Neuronal stem cell (in vitro differentiated cells): ENCODE results near the gene RAVER1.

Experiments used
- DNase-seq: peaks from one replicate; pipeline ENCODE4 v3.0.0-alpha.2; 2013; ENCODE audit warnings: low spot score
- H2AFZ ChIP-seq: one replicate; pipeline ENCODE4 v1.6.1; 2013; ENCODE audit warnings: mild to moderate bottlenecking, low read length, inconsistent platforms
- H2AK5ac ChIP-seq: 2 replicates; pipeline ENCODE4 v1.6.1; 2013; ENCODE audit warnings: low read depth, mild to moderate bottlenecking, inconsistent platforms, low read length, moderate library complexity, mixed read lengths
- H2BK120ac ChIP-seq: 2 replicates; pipeline ENCODE4 v1.6.1; 2013; ENCODE audit warnings: low read depth, mild to moderate bottlenecking, inconsistent platforms, low read length, moderate library complexity, mixed read lengths
- H2BK12ac ChIP-seq: one replicate; pipeline ENCODE4 v1.6.1; 2013; ENCODE audit warnings: low read length, inconsistent platforms
- H2BK15ac ChIP-seq: 2 replicates; pipeline ENCODE4 v1.6.1; 2013; ENCODE audit warnings: mild to moderate bottlenecking, low read length, inconsistent platforms, mixed read lengths
- H2BK5ac ChIP-seq: one replicate; pipeline ENCODE4 v1.6.1; 2013; ENCODE audit warnings: inconsistent platforms, mild to moderate bottlenecking, low read length, moderate library complexity
- H3K14ac ChIP-seq: one replicate; pipeline ENCODE4 v1.6.1; 2013; ENCODE audit warnings: low read length, inconsistent platforms
- H3K18ac ChIP-seq: 2 replicates; pipeline ENCODE4 v1.6.1; 2013; ENCODE audit warnings: low read length, inconsistent platforms
- H3K23ac ChIP-seq: 2 replicates; pipeline ENCODE4 v1.6.1; 2013; ENCODE audit warnings: low read depth, mild to moderate bottlenecking, mixed read lengths, low read length, inconsistent platforms; ENCODE audit not compliant: poor library complexity
- H3K27ac ChIP-seq: replicated peaks from 3 replicates; pipeline ENCODE4 v1.5.1; 2013; ENCODE audit warnings: low read length, inconsistent platforms
- H3K27me3 ChIP-seq, 3 experiments: 2 replicates each; pipeline ENCODE4 v1.6.1; 2013; ENCODE audit warnings: low read length in 3 of 3, mild to moderate bottlenecking in 2 of 3, inconsistent platforms in 1 of 3, low read depth in 1 of 3, mixed read lengths in 1 of 3, moderate library complexity in 1 of 3; ENCODE audit not compliant: control insufficient read depth in 3 of 3, insufficient read depth in 3 of 3
- H3K36me3 ChIP-seq, 2 donors: replicated peaks in 1 of 2; 2 replicates each; pipeline ENCODE4 v1.6.1; 2013; ENCODE audit warnings: low read length in 2 of 2; ENCODE audit not compliant: control insufficient read depth in 2 of 2, insufficient read depth in 2 of 2
- H3K4ac ChIP-seq: 2 replicates; pipeline ENCODE4 v1.6.1; 2013; ENCODE audit warnings: inconsistent platforms, mild to moderate bottlenecking, low read length, moderate library complexity
- H3K4me1 ChIP-seq, 2 donors: 1 replicate in 1 of 2; 2 replicates in 1 of 2; pipeline ENCODE4 v1.6.1; 2013; ENCODE audit warnings: low read length in 2 of 2, low read depth in 1 of 2; ENCODE audit not compliant: control insufficient read depth in 2 of 2, insufficient read depth in 1 of 2
- H3K4me2 ChIP-seq: one replicate; pipeline ENCODE4 v1.6.1; 2013; ENCODE audit warnings: mild to moderate bottlenecking, low read length, inconsistent platforms; ENCODE audit not compliant: insufficient read depth, poor library complexity, severe bottlenecking
- H3K4me3 ChIP-seq, 2 donors: 2 replicates each; pipeline ENCODE4 v1.5.1; 2013; ENCODE audit warnings: low read length in 2 of 2, mild to moderate bottlenecking in 2 of 2, inconsistent platforms in 1 of 2, moderate library complexity in 1 of 2
- H3K79me1 ChIP-seq: one replicate; pipeline ENCODE4 v1.6.1; 2013; ENCODE audit warnings: low read depth, mild to moderate bottlenecking, inconsistent platforms, low read length, moderate library complexity
- H3K9ac ChIP-seq: one replicate; pipeline ENCODE4 v1.6.1; 2013; ENCODE audit warnings: mild to moderate bottlenecking, low read depth, low read length, inconsistent platforms; ENCODE audit not compliant: poor library complexity
- H3K9me3 ChIP-seq, 2 donors: replicated peaks in 1 of 2; 2 replicates each; pipeline versions ENCODE3 to v1.6.1; 2013; ENCODE audit warnings: low read length in 2 of 2, mild to moderate bottlenecking in 2 of 2, inconsistent platforms in 1 of 2, low read depth in 1 of 2, mixed read lengths in 1 of 2, moderate library complexity in 1 of 2; ENCODE audit not compliant: control insufficient read depth in 2 of 2, insufficient read depth in 1 of 2
- H4K8ac ChIP-seq: one replicate; pipeline ENCODE4 v1.6.1; 2013; ENCODE audit warnings: low read depth, mild to moderate bottlenecking, inconsistent platforms, low read length, moderate library complexity
- H4K91ac ChIP-seq: one replicate; pipeline ENCODE4 v1.6.1; 2013; ENCODE audit warnings: low read length, low read depth, mild to moderate bottlenecking, inconsistent platforms; ENCODE audit not compliant: poor library complexity
- WGBS, 2 donors: extraction: QIAGEN DNeasy Blood & Tissue Kit; methylation state at CpG; one replicate each; pipeline ENCODE4 v1.1.7; 2013; ENCODE audit warnings: missing lambda C conversion rate in 2 of 2, mixed read lengths in 1 of 2; ENCODE audit not compliant: insufficient read length in 2 of 2, insufficient replicate concordance in 1 of 2; ENCODE audit errors: extremely low coverage in 2 of 2; 5-methylcytosine and 5-hydroxymethylcytosine counted together

Gene RAVER1

DNA sequence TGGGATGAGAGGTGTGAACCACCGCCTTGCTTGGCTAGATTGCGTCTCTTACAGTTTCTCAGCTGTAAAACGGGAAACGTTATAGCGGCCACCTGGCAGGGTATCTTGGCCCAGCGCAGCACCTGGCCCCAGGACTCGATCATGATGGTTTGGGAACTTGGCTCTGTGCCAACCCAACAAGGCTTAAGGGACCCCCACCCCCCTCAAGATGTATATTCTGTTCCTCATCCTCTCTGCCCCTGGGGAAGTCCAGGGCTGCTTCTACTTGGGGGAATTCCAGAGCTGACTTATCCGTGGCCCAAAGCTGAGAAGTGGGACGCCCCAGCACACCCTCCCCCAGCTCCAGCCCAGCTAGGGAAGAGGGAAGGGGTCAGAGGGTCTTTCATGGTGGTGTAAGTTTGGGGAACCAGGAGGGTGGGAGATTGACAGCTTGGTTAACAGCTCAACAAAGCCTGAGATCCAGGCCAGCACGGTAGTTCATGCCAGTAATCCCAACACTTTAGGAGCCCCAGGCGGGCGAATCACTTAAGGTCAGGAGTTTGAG lies 61.7 kb downstream of the RAVER1 start:
- Histone ChIP-seq H3K23ac (peak overlapping the region; percentile 52), H2BK5ac (no peak overlapping the region), H2AK5ac (peak overlapping the region; percentile 52), H3K9me3 (no peaks in the 10 kb centered on the region), H3K4ac (no peak overlapping the region), H3K18ac (no peak overlapping the region), H2BK120ac (no peak overlapping the region), H3K9ac (no peak overlapping the region), H3K4me2 (no peak overlapping the region), H2BK12ac (peak overlapping the region; percentile 16), H4K8ac (no peak overlapping the region), H2AFZ (peak overlapping the region; percentile 93), H4K91ac (no peak overlapping the region), H3K4me3 (peak overlapping the region in 1 of 2 donors; percentile 50), H3K27me3 (peaks cover 0 to 31% (median 20%) of the 10 kb centered on the region in 3 experiments), H3K14ac (no peak overlapping the region), H3K79me1 (no peaks in the 10 kb centered on the region), H2BK15ac (peak overlapping the region; percentile 99), H3K4me1 (peaks cover 8 to 18% of the 10 kb centered on the region in 2 donors), H3K27ac (no peak overlapping the region), H3K36me3 (peaks cover 0 to 13% of the 10 kb centered on the region in 2 donors)
- no peak for DNase-seq
- WGBS, 2 donors: no CpG with 5 or more reads among the region's 12 CpGs

DNA sequence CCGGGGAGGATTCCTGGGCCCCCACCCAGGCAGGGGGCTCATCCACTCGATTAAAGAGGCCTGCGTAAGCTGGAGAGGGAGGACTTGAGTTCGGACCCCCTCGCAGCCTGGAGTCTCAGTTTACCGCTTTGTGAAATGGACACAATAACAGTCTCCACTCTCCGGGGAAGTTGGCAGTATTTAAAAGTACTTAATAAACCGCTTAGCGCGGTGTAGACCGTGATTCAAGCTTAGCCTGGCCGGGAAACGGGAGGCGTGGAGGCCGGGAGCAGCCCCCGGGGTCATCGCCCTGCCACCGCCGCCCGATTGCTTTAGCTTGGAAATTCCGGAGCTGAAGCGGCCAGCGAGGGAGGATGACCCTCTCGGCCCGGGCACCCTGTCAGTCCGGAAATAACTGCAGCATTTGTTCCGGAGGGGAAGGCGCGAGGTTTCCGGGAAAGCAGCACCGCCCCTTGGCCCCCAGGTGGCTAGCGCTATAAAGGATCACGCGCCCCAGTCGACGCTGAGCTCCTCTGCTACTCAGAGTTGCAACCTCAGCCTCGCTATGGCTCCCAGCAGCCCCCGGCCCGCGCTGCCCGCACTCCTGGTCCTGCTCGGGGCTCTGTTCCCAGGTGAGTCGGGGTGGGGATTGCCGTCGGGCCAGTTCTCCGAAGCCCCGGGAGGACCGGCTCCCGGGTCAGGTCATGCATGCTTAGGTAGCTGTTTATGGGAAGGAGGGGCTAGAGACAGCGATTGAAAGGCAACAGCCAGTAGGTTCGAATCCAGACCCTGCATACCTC lies 62.5 kb downstream of the RAVER1 start, which contains the start of gene ICAM1:
Gene ICAM1, plus strand, starts transcription at position 505 of the 779 bp plus-strand sequence. Its CDS starts 40 bp downstream, at position 545.
- Histone ChIP-seq H2BK5ac (peak within 1 kb of the TSS; percentile 44), H3K36me3 (peaks cover 0 to 10% of the 10 kb centered on the region in 2 donors), H3K79me1 (no peaks in the 10 kb centered on the region), H3K4me1 (peaks cover 8 to 18% of the 10 kb centered on the region in 2 donors), H2BK15ac (peak within 1 kb of the TSS; percentile 99), H4K91ac (peak within 1 kb of the TSS; percentile 72), H2BK12ac (peak within 1 kb of the TSS; percentile 86), H3K18ac (peak within 1 kb of the TSS; percentile 94), H2AFZ (peak within 1 kb of the TSS; percentile 93), H3K4me2 (peak within 1 kb of the TSS; percentile 69), H3K27me3 (peaks cover 0 to 31% (median 20%) of the 10 kb centered on the region in 3 experiments), H3K4me3 (peak within 1 kb of the TSS; percentile 37 to 50), H3K4ac (no peak within 1 kb of the TSS), H3K9ac (peak within 1 kb of the TSS; percentile 70), H3K23ac (peak within 1 kb of the TSS; percentile 93), H3K14ac (peak within 1 kb of the TSS; percentile 82), H3K9me3 (no peaks in the 10 kb centered on the region), H3K27ac (no peak within 1 kb of the TSS), H2BK120ac (no peak within 1 kb of the TSS), H4K8ac (no peak within 1 kb of the TSS), H2AK5ac (peak within 1 kb of the TSS; percentile 91)
- no CpG with 5 or more reads among the region's 51 CpGs for WGBS, 2 donors
- DNase-seq: no peak

DNA sequence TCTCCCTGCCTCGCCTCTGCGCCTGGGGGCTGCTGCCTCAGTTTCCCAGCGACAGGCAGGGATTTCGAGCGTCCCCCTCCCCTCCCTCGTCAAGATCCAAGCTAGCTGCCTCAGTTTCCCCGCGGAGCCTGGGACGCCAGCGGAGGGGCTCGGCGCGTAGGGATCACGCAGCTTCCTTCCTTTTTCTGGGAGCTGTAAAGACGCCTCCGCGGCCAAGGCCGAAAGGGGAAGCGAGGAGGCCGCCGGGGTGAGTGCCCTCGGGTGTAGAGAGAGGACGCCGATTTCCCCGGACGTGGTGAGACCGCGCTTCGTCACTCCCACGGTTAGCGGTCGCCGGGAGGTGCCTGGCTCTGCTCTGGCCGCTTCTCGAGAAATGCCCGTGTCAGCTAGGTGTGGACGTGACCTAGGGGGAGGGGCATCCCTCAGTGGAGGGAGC lies 63.1 kb downstream of the RAVER1 start:
- peaks cover 0 to 31% (median 20%) of the 10 kb centered on the region in 3 experiments for H3K27me3 ChIP-seq
- peaks cover 0 to 7% of the 10 kb centered on the region in 2 donors for H3K36me3 ChIP-seq
- H3K4me3 ChIP-seq: peak overlapping the region; percentile 37 to 50
- peak overlapping the region; percentile 38 for H3K14ac ChIP-seq
- peak overlapping the region; percentile 93 for H3K23ac ChIP-seq
- peak overlapping the region; percentile 86 for H2BK12ac ChIP-seq
- no peak overlapping the region for H3K4ac ChIP-seq
- peaks cover 8 to 18% of the 10 kb centered on the region in 2 donors for H3K4me1 ChIP-seq
- H2BK15ac ChIP-seq: peak overlapping the region; percentile 46
- peak overlapping the region; percentile 44 for H2BK5ac ChIP-seq
- peak overlapping the region; percentile 94 for H3K18ac ChIP-seq
- DNase-seq: no peak
- H3K9ac ChIP-seq: peak overlapping the region; percentile 50
- WGBS, 2 donors: no CpG with 5 or more reads among the region's 37 CpGs
- no peak overlapping the region for H2BK120ac ChIP-seq
- H2AK5ac ChIP-seq: peak overlapping the region; percentile 91
- H3K9me3 ChIP-seq: no peaks in the 10 kb centered on the region
- H4K8ac ChIP-seq: no peak overlapping the region
- H3K27ac ChIP-seq: no peak overlapping the region
- H4K91ac ChIP-seq: peak overlapping the region; percentile 72
- peak overlapping the region; percentile 58 for H3K4me2 ChIP-seq
- H3K79me1 ChIP-seq: no peaks in the 10 kb centered on the region
- H2AFZ ChIP-seq: peak overlapping the region; percentile 93
